Breast epithelium (tissue), 4 donors: ENCODE measurements around the gene MYH6. TPM values are rescaled to one million over a fixed set of nuclear protein-coding genes. Genes with fewer than 3 reads are reported as not detected.

Source experiments
- DNase-seq, 2 donors: peaks; one replicate each; pipeline ENCODE4 v3.0.0-alpha.2; 2019; ENCODE audit warnings: low spot score in 2 of 2
- H3K27ac ChIP-seq, 2 donors: fragments of 200-600 bp; sonication (generic) in 1 of 2; one replicate each; pipeline ENCODE4 v1.5.1; 2016 to 2019; ENCODE audit warnings: mild to moderate bottlenecking in 1 of 2
- H3K27me3 ChIP-seq, 2 donors: fragments of 200-600 bp; sonication (generic) in 1 of 2; one replicate each; pipeline versions ENCODE4 v1.5.1 to v1.6.0; 2017 to 2019; ENCODE audit warnings: control low read depth in 1 of 2, mild to moderate bottlenecking in 1 of 2
- H3K36me3 ChIP-seq: fragments of 200-600 bp; one replicate; pipeline ENCODE4 v1.5.1; 2019
- H3K4me1 ChIP-seq, 2 donors: fragments of 200-600 bp; sonication (generic); one replicate each; pipeline ENCODE4 v1.5.1; 2016 to 2019; ENCODE audit warnings: control low read depth in 1 of 2
- H3K4me3 ChIP-seq, 3 donors: fragments of 200-600 bp; sonication (generic); 1 replicate in 2 of 3; 2 replicates in 1 of 3; pipeline ENCODE4 v1.5.1; 2016 to 2019; ENCODE audit warnings: mild to moderate bottlenecking in 3 of 3, moderate library complexity in 2 of 3
- H3K9me3 ChIP-seq, 2 donors: fragments of 200-600 bp; sonication (generic) in 1 of 2; one replicate each; pipeline ENCODE4 v1.5.1; 2016 to 2019; ENCODE audit warnings: control low read depth in 1 of 2
- POLR2A ChIP-seq: fragments of 450-650 bp; IDR thresholded peaks from one replicate; pipeline ENCODE4 v1.6.1; 2016; ENCODE audit warnings: antibody characterized with exemption, mild to moderate bottlenecking, moderate library complexity
- POLR2AphosphoS5 ChIP-seq, 3 donors: sonication (generic); formaldehyde crosslinking; IDR thresholded peaks; one replicate each; pipeline ENCODE4 v1.6.1; 2017; ENCODE audit warnings: antibody characterized with exemption in 3 of 3
- intact Hi-C: fragments of 100-400 bp; cut with DNase I; formaldehyde crosslinking; loops from one replicate; pipeline ENCODE4 v1.15.1; 2023; ENCODE audit warnings: low total_unique reads
- total RNA-seq, 3 donors: library from RNA; depleted of rRNA; stranded (reverse); fragments of >200 nt; gene quantifications; one replicate each; pipeline ENCODE4 v1.1.0, GENCODE V29; 2016
- TF ChIP-seq, protein P1 (sequence below), 3 donors: fragments of 450-650 bp; IDR thresholded peaks; one replicate each; pipeline ENCODE4 v1.5.1; 2016 to 2017; ENCODE audit warnings: antibody characterized with exemption in 3 of 3, mild to moderate bottlenecking in 3 of 3, moderate library complexity in 3 of 3

MYH6 gene
- total RNA-seq, 3 donors from 2014 or later = not detected

DNA sequence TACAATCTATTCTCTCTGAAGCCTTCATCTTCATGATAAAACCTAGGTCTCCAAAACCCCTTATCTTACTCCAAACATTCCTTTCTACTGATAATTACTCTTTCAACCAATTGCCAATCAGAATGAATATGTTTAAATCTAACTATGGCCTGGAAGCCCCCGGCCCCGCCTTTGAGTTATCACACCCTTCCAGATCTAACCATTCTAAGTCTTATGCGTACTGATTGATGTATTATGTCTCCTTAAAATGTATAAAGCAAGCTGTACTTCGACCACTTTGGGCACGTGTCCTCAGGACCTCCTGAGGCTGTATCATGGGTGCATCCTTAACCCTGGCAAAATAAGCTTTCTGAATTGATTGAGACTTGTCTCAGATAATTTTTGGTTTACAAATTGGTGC lies 72.5 kb downstream of the MYH6 start:
- H3K27me3 ChIP-seq = no peaks in the 10 kb centered on the region
- intact Hi-C loops = no loop called here
- no peaks in the 10 kb centered on the region for H3K36me3 ChIP-seq
- DNase-seq = no peak
- H3K27ac ChIP-seq = no peak overlapping the region
- no peaks in the 10 kb centered on the region for H3K4me1 ChIP-seq
- H3K9me3 ChIP-seq = no peaks in the 10 kb centered on the region
- H3K4me3 ChIP-seq = no peak overlapping the region
- no peak for TF ChIP-seq POLR2A
- no peak for TF ChIP-seq POLR2AphosphoS5 (IDR thresholded peaks at IDR 0.05)
- TF ChIP-seq, protein P1, sequence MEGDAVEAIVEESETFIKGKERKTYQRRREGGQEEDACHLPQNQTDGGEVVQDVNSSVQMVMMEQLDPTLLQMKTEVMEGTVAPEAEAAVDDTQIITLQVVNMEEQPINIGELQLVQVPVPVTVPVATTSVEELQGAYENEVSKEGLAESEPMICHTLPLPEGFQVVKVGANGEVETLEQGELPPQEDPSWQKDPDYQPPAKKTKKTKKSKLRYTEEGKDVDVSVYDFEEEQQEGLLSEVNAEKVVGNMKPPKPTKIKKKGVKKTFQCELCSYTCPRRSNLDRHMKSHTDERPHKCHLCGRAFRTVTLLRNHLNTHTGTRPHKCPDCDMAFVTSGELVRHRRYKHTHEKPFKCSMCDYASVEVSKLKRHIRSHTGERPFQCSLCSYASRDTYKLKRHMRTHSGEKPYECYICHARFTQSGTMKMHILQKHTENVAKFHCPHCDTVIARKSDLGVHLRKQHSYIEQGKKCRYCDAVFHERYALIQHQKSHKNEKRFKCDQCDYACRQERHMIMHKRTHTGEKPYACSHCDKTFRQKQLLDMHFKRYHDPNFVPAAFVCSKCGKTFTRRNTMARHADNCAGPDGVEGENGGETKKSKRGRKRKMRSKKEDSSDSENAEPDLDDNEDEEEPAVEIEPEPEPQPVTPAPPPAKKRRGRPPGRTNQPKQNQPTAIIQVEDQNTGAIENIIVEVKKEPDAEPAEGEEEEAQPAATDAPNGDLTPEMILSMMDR (IDR thresholded peaks at IDR 0.05) = no peak

Other genes with a start within 250 kb of the MYH6 start
- 10 to 100 TPM; 46.8 to 98.9 (median 61.9) TPM for gene SLC7A8, start 224.6 kb downstream of the MYH6 start, total RNA-seq
- gene RNF212B, start 170.3 kb downstream of the MYH6 start, total RNA-seq = not detected
- 10 to 100 TPM; 10.8 to 15.4 (median 12.0) TPM for gene HOMEZ, start 122.1 kb downstream of the MYH6 start, total RNA-seq
- gene PPP1R3E, start 105.4 kb downstream of the MYH6 start, total RNA-seq = 10 to 100 TPM in 1 of 3 donors, 1 to 10 TPM in 2; 8.2 to 11.6 (median 9.4) TPM
- gene BCL2L2, start 101.4 kb downstream of the MYH6 start, total RNA-seq = 10 to 100 TPM; 28.8 to 55.5 (median 48.2) TPM
- 10 to 100 TPM; 45.9 to 87.2 (median 74.1) TPM for gene PABPN1, start 86.8 kb downstream of the MYH6 start, total RNA-seq
- gene SLC22A17, start 55.4 kb downstream of the MYH6 start, total RNA-seq = 10 to 100 TPM in 2 of 3 donors, 1 to 10 TPM in 1; 6.4 to 53.7 (median 52.1) TPM
- 10 to 100 TPM; 15.7 to 24.6 (median 18.0) TPM for gene EFS, start 43.1 kb downstream of the MYH6 start, total RNA-seq
- gene IL25, start 35.5 kb downstream of the MYH6 start, total RNA-seq = not detected
- under 1 TPM in 2 of 3 donors, not detected in 1; 0.64 to 0.88 TPM for gene CMTM5, start 31.2 kb downstream of the MYH6 start, total RNA-seq
- gene MYH7, start 27.4 kb upstream of the MYH6 start, total RNA-seq = not detected
- gene NGDN, start 61.4 kb upstream of the MYH6 start, total RNA-seq = 10 to 100 TPM; 39.8 to 58.8 (median 42.3) TPM
- 1 to 10 TPM in 1 of 3 donors, under 1 TPM in 2; 0.48 to 1.2 (median 0.66) TPM for gene ZFHX2, start 143.5 kb upstream of the MYH6 start, total RNA-seq
- gene THTPA, start 148.0 kb upstream of the MYH6 start, total RNA-seq = 10 to 100 TPM; 13.6 to 22.1 (median 21.0) TPM
- gene AP1G2, start 159.5 kb upstream of the MYH6 start, total RNA-seq = 100 to 1,000 TPM in 2 of 3 donors, 10 to 100 TPM in 1; 30.9 to 172 (median 149) TPM
- under 1 TPM; 0.66 to 0.96 (median 0.73) TPM for gene JPH4, start 170.5 kb upstream of the MYH6 start, total RNA-seq
- 1 to 10 TPM in 2 of 3 donors, not detected in 1; 4.6 to 9.4 TPM for gene DHRS2, start 228.1 kb upstream of the MYH6 start, total RNA-seq